ENCODE measurements around the gene COG7.

- TF ChIP-seq CTCF (optimal IDR thresholded peaks at IDR 0.05 in 1 of 3, IDR thresholded peaks at IDR 0.05 in 1 of 3, conservative IDR thresholded peaks at IDR 0.05 in 1 of 3; ENCODE audit: extremely low read depth in 1 of 3, insufficient read depth in 2 of 3, low read length in 3 of 3) (no peak), EZH2 (IDR thresholded peaks at IDR 0.05; ENCODE audit: low read length) (no peak)
These were observed 73.3 kb downstream of the COG7 start for GRCh38 chr16:23379707-23380106.

Data from keratinocyte (primary cell).